ENCODE results near the gene ALS2CL.

Gene ALS2CL

GRCh38 chr3:46710229-46710628, 16.8 kb upstream of the ALS2CL start:
- Histone ChIP-seq H3K9me3 (replicated peaks; ENCODE audit: insufficient read depth, low read length) (no peaks in the 10 kb centered on the region), H3K4me2 (ENCODE audit: low read depth, low read length) (no peak overlapping the region), H3K27me3 (replicated peaks; ENCODE audit: insufficient read depth, low read length) (no peaks in the 10 kb centered on the region; the same call in 1 of the 2 replicates), H3K36me3 (replicated peaks; ENCODE audit: insufficient read depth, low read length) (no peaks in the 10 kb centered on the region), H3K9ac (ENCODE audit: low read length) (no peak overlapping the region), H4K20me1 (ENCODE audit: insufficient read depth, low read length) (no peaks in the 10 kb centered on the region), H3K79me2 (ENCODE audit: low read length) (no peaks in the 10 kb centered on the region), H3K27ac (ENCODE audit: low read length) (no peak overlapping the region), H3K4me3 (ENCODE audit: low read length) (no peak overlapping the region), H3F3A (ENCODE audit: insufficient read depth, low read length) (no peaks in the 10 kb centered on the region), H3K9me2 (replicated peaks; ENCODE audit: insufficient read depth, low read length) (no peaks in the 10 kb centered on the region), H2AFZ (ENCODE audit: low read length) (no peak overlapping the region), H3K4me1 (ENCODE audit: low read length) (no peaks in the 10 kb centered on the region)
- DNase-seq, result no peak
- TF ChIP-seq EZH2 (optimal IDR thresholded peaks at IDR 0.05; ENCODE audit: low read depth, low read length) (no peak), CTCF (IDR thresholded peaks at IDR 0.05; ENCODE audit: low read length) (no peak), EZH2phosphoT487 (IDR thresholded peaks at IDR 0.05; ENCODE audit: low read length) (no peak)

- H3K27me3 ChIP-seq (replicated peaks; ENCODE audit: insufficient read depth, low read length), result no peaks in the 10 kb centered on the region; the same call in 1 of the 2 replicates
- H3K79me2 ChIP-seq (ENCODE audit: low read length), result no peaks in the 10 kb centered on the region
- no peak overlapping the region for H3K27ac ChIP-seq (ENCODE audit: low read length)
- no peak overlapping the region for H3K4me2 ChIP-seq (ENCODE audit: low read depth, low read length)
- H3K9ac ChIP-seq (ENCODE audit: low read length), result no peak overlapping the region
- H3K4me1 ChIP-seq (ENCODE audit: low read length), result no peaks in the 10 kb centered on the region
- no peak overlapping the region for H3K4me3 ChIP-seq (ENCODE audit: low read length)
- DNase-seq, result no peak
- TF ChIP-seq EZH2 (optimal IDR thresholded peaks at IDR 0.05; ENCODE audit: low read depth, low read length), result no peak
- H3K36me3 ChIP-seq (replicated peaks; ENCODE audit: insufficient read depth, low read length), result no peaks in the 10 kb centered on the region
- no peaks in the 10 kb centered on the region for H4K20me1 ChIP-seq (ENCODE audit: insufficient read depth, low read length)
- H3K9me3 ChIP-seq (replicated peaks; ENCODE audit: insufficient read depth, low read length), result no peaks in the 10 kb centered on the region
- no peaks in the 10 kb centered on the region for H3F3A ChIP-seq (ENCODE audit: insufficient read depth, low read length)
- no peak overlapping the region for H2AFZ ChIP-seq (ENCODE audit: low read length)
- H3K9me2 ChIP-seq (replicated peaks; ENCODE audit: insufficient read depth, low read length), result no peaks in the 10 kb centered on the region
These were observed 16.2 kb upstream of the ALS2CL start for GRCh38 chr3:46709721-46710120.

GRCh38 chr3:46709157-46709654, 15.7 kb upstream of the ALS2CL start:
- Histone ChIP-seq H3K9ac (ENCODE audit: low read length) (no peak overlapping the region), H3K79me2 (ENCODE audit: low read length) (no peaks in the 10 kb centered on the region), H3K4me2 (ENCODE audit: low read depth, low read length) (no peak overlapping the region), H4K20me1 (ENCODE audit: insufficient read depth, low read length) (no peaks in the 10 kb centered on the region), H3K4me1 (ENCODE audit: low read length) (no peaks in the 10 kb centered on the region), H3K9me2 (replicated peaks; ENCODE audit: insufficient read depth, low read length) (no peaks in the 10 kb centered on the region), H2AFZ (ENCODE audit: low read length) (no peak overlapping the region), H3K27me3 (replicated peaks; ENCODE audit: insufficient read depth, low read length) (no peaks in the 10 kb centered on the region; the same call in 1 of the 2 replicates), H3F3A (ENCODE audit: insufficient read depth, low read length) (no peaks in the 10 kb centered on the region), H3K36me3 (replicated peaks; ENCODE audit: insufficient read depth, low read length) (no peaks in the 10 kb centered on the region), H3K4me3 (ENCODE audit: low read length) (no peak overlapping the region), H3K27ac (ENCODE audit: low read length) (no peak overlapping the region), H3K9me3 (replicated peaks; ENCODE audit: insufficient read depth, low read length) (no peaks in the 10 kb centered on the region)
- DNase-seq, result no peak
- TF ChIP-seq CTCF (IDR thresholded peaks at IDR 0.05; ENCODE audit: low read length), result no peak
- no peak for TF ChIP-seq EZH2 (optimal IDR thresholded peaks at IDR 0.05; ENCODE audit: low read depth, low read length)
- no peak for TF ChIP-seq EZH2phosphoT487 (IDR thresholded peaks at IDR 0.05; ENCODE audit: low read length)

- Histone ChIP-seq H3F3A (ENCODE audit: insufficient read depth, low read length) (no peaks in the 10 kb centered on the region), H2AFZ (ENCODE audit: low read length) (no peak overlapping the region), H3K27ac (ENCODE audit: low read length) (no peak overlapping the region), H4K20me1 (ENCODE audit: insufficient read depth, low read length) (no peaks in the 10 kb centered on the region), H3K36me3 (replicated peaks; ENCODE audit: insufficient read depth, low read length) (no peaks in the 10 kb centered on the region), H3K4me1 (ENCODE audit: low read length) (no peaks in the 10 kb centered on the region), H3K9ac (ENCODE audit: low read length) (no peak overlapping the region), H3K9me3 (replicated peaks; ENCODE audit: insufficient read depth, low read length) (no peaks in the 10 kb centered on the region), H3K27me3 (replicated peaks; ENCODE audit: insufficient read depth, low read length) (no peaks in the 10 kb centered on the region; the same call in 1 of the 2 replicates), H3K4me2 (ENCODE audit: low read depth, low read length) (no peak overlapping the region), H3K9me2 (replicated peaks; ENCODE audit: insufficient read depth, low read length) (no peaks in the 10 kb centered on the region), H3K79me2 (ENCODE audit: low read length) (no peaks in the 10 kb centered on the region), H3K4me3 (ENCODE audit: low read length) (no peak overlapping the region)
- TF ChIP-seq EZH2 (optimal IDR thresholded peaks at IDR 0.05; ENCODE audit: low read depth, low read length) (no peak), EZH2phosphoT487 (IDR thresholded peaks at IDR 0.05; ENCODE audit: low read length) (no peak), CTCF (IDR thresholded peaks at IDR 0.05; ENCODE audit: low read length) (no peak)
- no peak for DNase-seq
These were observed 15.1 kb upstream of the ALS2CL start for GRCh38 chr3:46708401-46709156.

All from MM.1S (cell line).